GM18526 (cell line): ENCODE measurements around the gene RAB3IP.

Experiments used
- POLR2A ChIP-seq: IDR thresholded peaks from 3 replicates; pipeline ENCODE4 v1.6.1; 2011; ENCODE audit not compliant: insufficient read length; ENCODE audit errors: extremely low read depth

RAB3IP gene, protein sequence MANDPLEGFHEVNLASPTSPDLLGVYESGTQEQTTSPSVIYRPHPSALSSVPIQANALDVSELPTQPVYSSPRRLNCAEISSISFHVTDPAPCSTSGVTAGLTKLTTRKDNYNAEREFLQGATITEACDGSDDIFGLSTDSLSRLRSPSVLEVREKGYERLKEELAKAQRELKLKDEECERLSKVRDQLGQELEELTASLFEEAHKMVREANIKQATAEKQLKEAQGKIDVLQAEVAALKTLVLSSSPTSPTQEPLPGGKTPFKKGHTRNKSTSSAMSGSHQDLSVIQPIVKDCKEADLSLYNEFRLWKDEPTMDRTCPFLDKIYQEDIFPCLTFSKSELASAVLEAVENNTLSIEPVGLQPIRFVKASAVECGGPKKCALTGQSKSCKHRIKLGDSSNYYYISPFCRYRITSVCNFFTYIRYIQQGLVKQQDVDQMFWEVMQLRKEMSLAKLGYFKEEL

DNA sequence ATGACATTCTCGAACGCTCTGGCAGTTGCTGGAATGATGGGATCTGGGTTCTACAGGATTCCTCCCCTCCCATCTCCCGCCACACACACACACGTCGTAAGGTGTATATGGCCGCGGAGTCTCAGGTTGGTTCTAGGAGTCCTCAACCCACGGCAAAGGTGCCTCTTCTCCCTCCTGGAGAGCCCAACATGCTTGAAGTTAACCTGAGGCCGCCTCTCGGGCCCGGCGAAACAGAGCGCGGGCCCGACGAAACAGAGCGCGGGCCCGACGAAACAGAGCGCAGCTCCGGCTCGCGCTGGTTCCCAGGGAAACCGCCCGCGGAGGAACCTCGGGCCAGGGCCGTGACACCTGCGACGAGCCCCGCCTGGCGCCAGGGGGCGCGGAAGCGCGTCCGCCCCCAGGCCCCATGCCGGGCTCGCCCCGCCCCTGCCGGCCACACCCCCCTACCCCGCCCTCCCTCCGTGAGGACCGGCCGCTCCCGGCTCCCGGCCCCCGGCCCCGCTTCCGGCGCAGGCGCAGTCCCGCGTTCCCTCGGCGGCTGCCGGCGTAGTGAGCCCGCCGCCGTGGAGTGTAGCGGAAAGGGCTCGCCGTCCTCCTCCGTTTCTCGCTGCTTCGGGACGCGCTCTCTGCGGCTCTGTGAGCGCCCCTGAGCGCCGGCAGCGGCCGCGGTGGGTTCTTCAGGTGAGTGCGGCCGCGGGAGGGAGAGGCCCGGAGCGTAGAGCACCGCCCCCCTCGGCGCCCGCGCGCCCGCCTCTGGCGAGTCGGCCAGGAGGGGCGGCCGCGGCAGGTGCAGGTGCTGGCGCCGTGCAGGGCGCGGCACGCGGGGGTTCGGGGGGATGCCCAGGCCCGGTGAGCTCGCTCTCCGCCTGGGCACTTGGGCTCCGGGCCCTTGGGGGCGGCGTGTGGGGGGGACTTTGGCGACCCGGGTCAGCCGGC lies at the start of gene RAB3IP:
Gene RAB3IP, plus strand, starts transcription at position 510 of the 936 bp plus-strand sequence. CDS start 16,549 bp downstream, outside the sequence.
- TF ChIP-seq POLR2A: peak; percentile 45

DNA sequence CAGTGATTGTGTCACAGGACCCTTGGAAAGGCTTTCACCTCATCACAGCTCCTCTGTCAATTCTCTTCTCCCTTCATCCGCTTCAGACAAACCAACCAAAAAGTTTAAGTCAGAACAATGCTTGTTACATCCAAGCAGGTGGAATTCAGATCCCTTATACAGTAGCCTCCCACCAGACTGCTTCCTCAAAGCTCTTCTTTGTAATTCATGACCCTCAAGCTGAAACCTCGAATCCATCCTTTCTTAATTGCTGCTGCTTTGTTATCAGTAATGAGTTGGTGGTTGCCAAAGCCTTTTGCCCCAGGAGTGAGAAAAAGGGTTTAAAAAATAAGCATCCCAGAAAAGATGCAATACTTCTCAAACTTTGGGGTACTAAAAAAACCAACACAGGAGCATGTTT lies 49.0 kb upstream of the RAB3IP start:
- no peak for TF ChIP-seq POLR2A

- TF ChIP-seq POLR2A: no peak
Measured at GRCh38 chr12:69694123-69694522, 44.5 kb upstream of the RAB3IP start.

DNA sequence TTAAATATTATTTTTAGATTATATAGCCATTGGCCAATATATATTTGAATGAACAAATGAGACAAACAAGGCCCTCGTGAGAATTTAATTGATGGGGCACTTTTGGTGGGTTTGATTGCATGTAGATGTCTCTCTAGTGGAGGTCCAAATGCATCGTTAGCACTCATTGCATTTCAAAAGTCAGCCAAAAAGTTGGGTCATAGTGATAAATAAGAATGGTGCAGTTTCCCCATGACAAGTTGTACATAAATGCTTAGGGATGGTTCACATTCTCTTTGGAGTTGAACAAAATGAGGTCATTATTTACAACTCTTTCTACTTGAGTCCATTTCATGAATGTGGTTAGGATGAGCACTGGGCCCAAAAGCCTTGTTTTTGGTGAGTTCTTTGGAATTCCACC lies 40.6 kb upstream of the RAB3IP start:
- TF ChIP-seq POLR2A: no peak

DNA sequence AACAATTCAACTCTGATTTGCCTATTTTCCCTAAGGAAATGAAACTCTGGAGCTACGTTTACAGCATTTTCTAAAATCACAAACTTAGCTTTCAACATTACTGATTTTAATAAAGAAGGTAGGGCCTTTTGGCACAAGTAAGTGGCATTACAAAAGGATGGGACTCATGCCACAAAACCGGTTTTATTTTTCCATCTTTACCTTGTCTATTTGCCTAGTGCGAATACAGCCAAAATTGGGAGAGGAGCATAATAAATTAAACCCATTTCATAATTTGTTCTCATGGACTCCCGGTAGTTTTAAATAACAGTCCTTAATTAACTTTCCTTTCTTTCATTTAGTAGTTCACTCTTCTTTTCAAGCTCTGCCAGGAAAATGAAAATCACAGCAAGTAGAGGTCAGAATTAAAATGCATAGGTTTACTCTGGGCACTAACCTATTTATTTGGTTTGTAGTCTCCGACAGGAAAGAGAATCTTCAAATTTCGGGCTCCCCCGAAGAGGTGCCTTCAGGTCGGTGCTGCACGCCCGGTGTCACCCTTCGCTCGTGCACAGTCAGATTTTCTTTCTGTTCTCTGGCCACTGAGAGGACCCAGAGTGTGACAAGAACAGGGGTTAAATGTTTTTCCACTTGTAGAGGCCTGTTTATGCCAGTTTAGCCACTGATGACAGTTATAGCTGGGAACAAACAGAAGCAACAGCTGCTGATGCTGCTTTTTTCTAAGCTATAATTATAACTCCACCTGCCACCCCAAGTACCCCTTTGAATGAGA lies 39.7 kb upstream of the RAB3IP start, which contains the start of gene BEST3:
Gene BEST3, minus strand, starts transcription at position 535 of the 772 bp plus-strand sequence. CDS start 1,505 bp downstream, outside the sequence.
- no peak for TF ChIP-seq POLR2A

- no peak for TF ChIP-seq POLR2A
Measured at GRCh38 chr12:69701826-69702225, 36.8 kb upstream of the RAB3IP start.

GRCh38 chr12:69703146-69703642 lies 35.5 kb upstream of the RAB3IP start:
- TF ChIP-seq POLR2A: no peak

DNA sequence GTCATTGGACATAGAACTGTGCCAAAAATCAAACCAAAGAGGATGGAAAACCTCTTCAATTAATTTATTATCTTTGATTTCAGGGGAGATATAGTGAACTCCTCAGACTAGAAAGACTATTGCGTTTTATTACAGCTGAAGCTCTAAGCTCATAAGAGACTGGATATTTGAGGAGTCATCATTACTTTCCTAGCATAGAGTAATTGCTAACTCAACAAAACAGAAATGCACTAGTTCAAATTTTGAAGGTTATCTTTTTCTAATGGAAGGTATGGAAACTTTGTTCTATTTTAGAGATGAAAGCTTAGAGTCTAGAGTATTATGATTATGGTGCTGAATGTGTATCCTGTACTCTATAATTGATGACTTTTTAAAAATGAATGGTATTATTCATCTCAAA lies 34.3 kb upstream of the RAB3IP start:
- TF ChIP-seq POLR2A: no peak

DNA sequence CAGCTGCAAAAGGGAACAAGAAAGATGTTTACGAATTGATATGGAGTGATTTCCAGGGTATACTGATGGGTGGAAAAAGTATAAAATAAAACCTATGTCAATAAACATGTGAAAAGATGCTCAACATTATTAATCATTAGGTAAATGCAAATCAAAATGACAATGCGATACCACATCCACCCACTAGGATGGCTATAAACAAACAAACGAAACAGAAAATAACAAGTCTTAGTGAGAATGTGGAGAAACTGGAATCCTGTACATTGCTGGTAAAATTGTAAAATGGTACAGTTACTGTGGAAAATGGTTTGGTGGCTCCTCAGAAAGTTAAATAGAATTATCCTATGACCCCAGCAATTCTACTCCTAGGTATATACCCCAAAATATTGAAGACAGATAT lies 30.0 kb upstream of the RAB3IP start:
- TF ChIP-seq POLR2A: no peak

GRCh38 chr12:69712826-69713225 lies 25.8 kb upstream of the RAB3IP start:
- no peak for TF ChIP-seq POLR2A

DNA sequence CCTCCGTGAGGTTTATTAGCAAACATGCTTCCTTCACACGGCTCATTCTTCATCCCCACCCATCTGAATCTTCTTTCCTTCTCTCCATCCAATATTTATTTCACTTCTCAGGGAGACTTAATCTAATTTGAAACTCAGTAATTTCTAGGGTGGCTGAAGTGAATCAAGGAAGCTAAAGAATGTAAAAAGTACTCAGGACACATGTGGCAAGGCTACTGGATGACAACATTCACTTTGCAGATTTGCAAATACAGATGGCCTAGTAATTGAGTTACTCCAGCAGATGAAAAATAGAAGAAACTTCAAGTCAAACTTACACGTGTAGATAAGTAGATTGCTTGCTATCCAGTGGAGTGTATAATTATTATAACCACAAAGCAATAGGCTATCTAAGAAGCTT lies 24.1 kb upstream of the RAB3IP start:
- no peak for TF ChIP-seq POLR2A

DNA sequence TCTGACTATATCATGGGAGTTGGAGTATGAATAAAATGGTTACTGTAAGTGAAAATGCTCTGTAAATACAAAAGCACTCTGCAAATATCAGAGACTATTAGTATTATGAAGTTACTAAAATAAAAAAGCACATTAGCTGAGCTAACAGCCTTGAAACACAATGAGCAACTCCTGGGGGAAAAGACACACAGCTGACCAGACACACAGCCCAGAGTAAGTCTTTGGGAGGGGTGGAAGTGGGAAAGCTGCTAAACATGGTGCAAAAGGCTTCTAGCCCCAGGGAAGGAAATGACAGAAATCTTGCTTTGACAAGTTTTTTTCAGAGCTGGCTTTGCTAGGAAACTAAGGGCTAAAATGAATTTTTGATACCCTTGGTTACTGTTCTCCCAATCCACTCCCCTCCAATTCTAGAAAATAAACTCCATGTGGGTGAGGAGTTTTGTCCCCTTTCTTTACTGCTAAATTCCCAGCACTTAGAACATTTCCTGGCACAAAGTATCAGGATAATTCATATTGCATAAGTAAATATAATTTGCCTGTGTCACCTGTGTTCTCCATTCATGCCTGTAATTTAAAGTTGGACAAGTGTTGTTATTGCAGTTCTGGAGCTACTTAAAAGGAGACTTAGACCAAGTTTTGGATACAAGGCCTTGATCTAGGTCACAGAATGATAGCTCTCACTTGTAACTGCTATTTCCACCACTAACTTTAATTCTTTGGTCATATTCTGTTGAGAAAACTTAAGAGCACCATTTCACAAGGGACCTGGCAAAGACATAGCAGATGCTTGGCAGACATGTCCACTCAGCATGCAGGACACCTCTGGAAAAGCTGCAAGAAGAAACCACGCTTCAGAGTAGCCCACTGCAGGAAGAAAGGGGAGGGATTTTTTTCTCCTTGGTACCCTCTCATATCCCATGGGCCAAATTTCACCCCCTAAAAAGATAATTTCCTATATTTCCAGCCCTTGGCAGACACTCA lies 19.0 kb upstream of the RAB3IP start:
- TF ChIP-seq POLR2A: no peak

GRCh38 chr12:69720750-69721149 lies 17.9 kb upstream of the RAB3IP start:
- no peak for TF ChIP-seq POLR2A

GRCh38 chr12:69726922-69727321 lies 11.7 kb upstream of the RAB3IP start:
- no peak for TF ChIP-seq POLR2A

DNA sequence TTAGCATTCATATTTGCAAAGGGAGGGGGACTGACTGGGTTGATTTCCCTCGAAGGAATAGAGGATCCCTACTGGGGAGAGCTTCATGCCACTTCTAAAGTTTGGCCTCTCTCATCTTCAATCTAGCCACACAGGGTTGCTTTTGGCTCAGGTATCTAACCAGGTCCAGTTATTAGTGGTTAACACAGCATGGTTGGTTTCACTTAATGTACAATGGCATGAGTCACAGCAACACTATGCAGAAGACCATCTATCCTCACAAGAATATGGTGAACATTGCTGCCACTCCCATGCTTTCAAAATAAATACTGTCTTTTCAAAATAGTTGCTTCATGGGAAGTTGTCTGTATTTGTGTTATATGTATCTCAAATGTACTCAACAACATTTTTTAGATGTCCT lies 6.6 kb upstream of the RAB3IP start:
- no peak for TF ChIP-seq POLR2A
